Measurements from ENCODE around the gene FOXR1. TPM values are rescaled to one million over a fixed set of nuclear protein-coding genes. Genes with fewer than 3 reads are reported as not detected.

FOXR1 gene, protein sequence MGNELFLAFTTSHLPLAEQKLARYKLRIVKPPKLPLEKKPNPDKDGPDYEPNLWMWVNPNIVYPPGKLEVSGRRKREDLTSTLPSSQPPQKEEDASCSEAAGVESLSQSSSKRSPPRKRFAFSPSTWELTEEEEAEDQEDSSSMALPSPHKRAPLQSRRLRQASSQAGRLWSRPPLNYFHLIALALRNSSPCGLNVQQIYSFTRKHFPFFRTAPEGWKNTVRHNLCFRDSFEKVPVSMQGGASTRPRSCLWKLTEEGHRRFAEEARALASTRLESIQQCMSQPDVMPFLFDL
- total RNA-seq (2021; fragmentation: NEBNext Ultra II Directional; extraction: Animal tissue kit (Norgen Biotek cat#: 25700)), result not detected
- long read RNA-seq, result 0 reads

DNA sequence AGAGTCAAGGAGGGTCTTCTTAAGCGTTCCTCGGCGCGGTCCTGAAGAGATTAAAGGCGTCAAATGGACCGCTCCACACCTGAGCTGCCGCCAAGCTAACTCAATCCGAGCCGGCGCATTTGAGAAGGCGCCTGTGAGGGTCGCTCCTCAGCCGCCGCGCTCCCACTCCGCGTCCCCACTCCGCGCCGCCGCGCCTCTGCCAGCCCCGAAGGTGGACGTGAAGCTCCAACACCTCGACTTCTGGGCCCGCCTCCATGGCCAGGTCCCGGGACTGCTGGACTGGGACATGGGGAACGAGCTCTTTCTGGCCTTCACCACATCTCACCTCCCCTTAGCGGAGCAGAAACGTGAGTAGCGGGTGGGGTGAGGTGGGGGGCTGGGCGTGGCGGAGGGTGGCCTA, at the start of gene FOXR1:
Gene FOXR1 (plus strand): TSS at position 116 of the 400 bp plus-strand sequence. CDS start 171 bp downstream, at position 287.
- Mint-ChIP-seq H3K36me3 (ENCODE audit: low read depth) (no peaks in the 10 kb centered on the region), H3K9me3 (no peaks in the 10 kb centered on the region), H3K27me3 (ENCODE audit: insufficient read depth) (peaks cover 22% of the 10 kb centered on the region), H3K4me1 (ENCODE audit: low read depth) (no peaks in the 10 kb centered on the region), H3K27ac (no peak within 1 kb of the TSS), H3K4me3 (no peak within 1 kb of the TSS)
- TF ChIP-seq, protein P1, sequence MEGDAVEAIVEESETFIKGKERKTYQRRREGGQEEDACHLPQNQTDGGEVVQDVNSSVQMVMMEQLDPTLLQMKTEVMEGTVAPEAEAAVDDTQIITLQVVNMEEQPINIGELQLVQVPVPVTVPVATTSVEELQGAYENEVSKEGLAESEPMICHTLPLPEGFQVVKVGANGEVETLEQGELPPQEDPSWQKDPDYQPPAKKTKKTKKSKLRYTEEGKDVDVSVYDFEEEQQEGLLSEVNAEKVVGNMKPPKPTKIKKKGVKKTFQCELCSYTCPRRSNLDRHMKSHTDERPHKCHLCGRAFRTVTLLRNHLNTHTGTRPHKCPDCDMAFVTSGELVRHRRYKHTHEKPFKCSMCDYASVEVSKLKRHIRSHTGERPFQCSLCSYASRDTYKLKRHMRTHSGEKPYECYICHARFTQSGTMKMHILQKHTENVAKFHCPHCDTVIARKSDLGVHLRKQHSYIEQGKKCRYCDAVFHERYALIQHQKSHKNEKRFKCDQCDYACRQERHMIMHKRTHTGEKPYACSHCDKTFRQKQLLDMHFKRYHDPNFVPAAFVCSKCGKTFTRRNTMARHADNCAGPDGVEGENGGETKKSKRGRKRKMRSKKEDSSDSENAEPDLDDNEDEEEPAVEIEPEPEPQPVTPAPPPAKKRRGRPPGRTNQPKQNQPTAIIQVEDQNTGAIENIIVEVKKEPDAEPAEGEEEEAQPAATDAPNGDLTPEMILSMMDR (IDR thresholded peaks at IDR 0.05), result no peak
- no peak for DNase-seq

DNA sequence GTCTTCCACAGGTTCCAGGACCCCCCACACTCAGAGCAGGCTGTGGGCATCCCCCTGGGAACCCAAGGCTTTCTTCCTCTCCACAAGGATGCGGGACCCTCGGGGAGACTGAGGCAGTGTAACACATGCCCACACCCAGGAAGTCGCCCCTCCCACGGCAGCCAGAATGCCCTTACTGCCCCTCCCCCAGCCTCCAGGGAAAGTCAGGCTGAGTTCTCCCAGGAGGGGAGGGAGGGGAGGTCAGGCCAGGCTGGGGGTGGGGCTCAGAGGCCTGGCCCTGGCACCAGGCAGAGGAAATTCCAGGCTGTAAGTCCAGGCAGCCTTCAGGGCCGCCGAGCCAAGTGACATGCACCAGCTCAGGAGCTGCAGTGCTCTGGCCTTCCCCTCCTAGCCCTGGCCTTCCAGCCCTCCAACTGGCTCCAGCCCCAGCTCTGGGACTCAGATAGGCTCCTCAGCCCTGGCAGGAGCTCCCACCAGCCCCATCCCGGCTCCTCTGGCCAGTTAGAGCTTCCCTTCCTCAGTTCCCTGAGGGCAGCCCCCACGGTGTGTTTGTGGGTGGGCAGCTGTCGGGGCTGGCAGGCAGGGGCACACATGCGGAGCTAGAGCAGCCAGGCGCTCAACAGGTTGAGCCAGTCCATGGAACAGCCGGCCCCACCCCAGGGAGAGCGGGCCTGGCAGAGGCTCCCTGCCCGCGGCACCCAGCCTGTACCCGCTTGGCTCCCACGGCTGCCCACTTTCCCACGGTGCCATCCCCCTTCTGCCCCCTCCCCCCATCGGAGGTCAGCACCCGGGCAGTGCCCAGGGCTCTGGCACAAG, 49.4 kb upstream of the FOXR1 start:
- Mint-ChIP-seq H3K4me3 (peak overlapping the region; percentile 92), H3K4me1 (ENCODE audit: low read depth) (peaks cover 55% of the 10 kb centered on the region), H3K27ac (peak overlapping the region; percentile 100), H3K36me3 (ENCODE audit: low read depth) (peaks cover 28% of the 10 kb centered on the region), H3K27me3 (ENCODE audit: insufficient read depth) (peaks cover 9% of the 10 kb centered on the region), H3K9me3 (no peaks in the 10 kb centered on the region)
- peak; percentile 53 for DNase-seq
- TF ChIP-seq, protein P1 (IDR thresholded peaks at IDR 0.05), result no peak

GRCh38 chr11:118922745-118923627, 48.6 kb upstream of the FOXR1 start:
- Mint-ChIP-seq H3K36me3 (ENCODE audit: low read depth) (peaks cover 25% of the 10 kb centered on the region), H3K27me3 (ENCODE audit: insufficient read depth) (peaks cover 6% of the 10 kb centered on the region), H3K4me1 (ENCODE audit: low read depth) (peaks cover 55% of the 10 kb centered on the region), H3K9me3 (no peaks in the 10 kb centered on the region), H3K4me3 (peak overlapping the region; percentile 92), H3K27ac (peak overlapping the region; percentile 61)
- no peak for DNase-seq
- TF ChIP-seq, protein P1 (IDR thresholded peaks at IDR 0.05), result no peak

GRCh38 chr11:118923721-118924587, 47.6 kb upstream of the FOXR1 start:
- H3K9me3 Mint-ChIP-seq, result no peaks in the 10 kb centered on the region
- DNase-seq, result no peak
- H3K4me3 Mint-ChIP-seq, result peak overlapping the region; percentile 92
- H3K27me3 Mint-ChIP-seq (ENCODE audit: insufficient read depth), result peaks cover 6% of the 10 kb centered on the region
- TF ChIP-seq, protein P1 (IDR thresholded peaks at IDR 0.05), result no peak
- peaks cover 52% of the 10 kb centered on the region for H3K4me1 Mint-ChIP-seq (ENCODE audit: low read depth)
- H3K36me3 Mint-ChIP-seq (ENCODE audit: low read depth), result peaks cover 25% of the 10 kb centered on the region
- peak overlapping the region; percentile 61 for H3K27ac Mint-ChIP-seq

Data from HFFc6 (cell line).